Activated B cell treated with CpG ODN at 0.5 μM for 24 hours (primary cell): ENCODE results near the gene MAML3. TPM values are rescaled to one million over a fixed set of nuclear protein-coding genes. Genes with fewer than 3 reads are reported as not detected.

Experiments
- ATAC-seq: fragments of 200-7000 bp; cut with Tn5 transposase; one replicate; pipeline ENCODE4 v1.10.0; 2021; ENCODE audit warnings: low read depth, mild to moderate bottlenecking, moderate library complexity
- CTCF ChIA-PET: fragments of 350-600 bp; sonication (Branson Sonifier 250); formaldehyde crosslinking; loops from one replicate; lab custom pipeline; 2021; ENCODE audit warnings: antibody characterized with exemption; lab: Charles Lee
- POLR2A ChIA-PET: fragments of 350-600 bp; sonication (Branson Sonifier 250); formaldehyde crosslinking; loops from one replicate; lab custom pipeline; 2021; ENCODE audit warnings: antibody characterized with exemption; lab: Charles Lee
- DNase-seq: peaks from one replicate; pipeline ENCODE4 v3.0.0; 2022
- H3K27ac Mint-ChIP-seq: one replicate; pipeline ENCODE4 v1.8.0; 2020; ENCODE audit warnings: mixed read lengths
- H3K27me3 Mint-ChIP-seq: one replicate; pipeline ENCODE4 v1.8.0; 2021; ENCODE audit warnings: mixed read lengths
- H3K36me3 Mint-ChIP-seq: one replicate; pipeline ENCODE4 v1.8.0; 2021; ENCODE audit warnings: low read depth, mixed read lengths
- H3K4me1 Mint-ChIP-seq: one replicate; pipeline ENCODE4 v1.8.0; 2021; ENCODE audit warnings: mixed read lengths
- H3K4me3 Mint-ChIP-seq: one replicate; pipeline ENCODE4 v1.8.0; 2020; ENCODE audit warnings: mild to moderate bottlenecking, mixed read lengths
- H3K9me3 Mint-ChIP-seq: one replicate; pipeline ENCODE4 v1.8.0; 2020; ENCODE audit warnings: mixed read lengths
- intact Hi-C: fragments of 100-400 bp; cut with micrococcal nuclease; formaldehyde crosslinking; loops from one replicate; pipeline ENCODE4 v1.15.1; 2024
- total RNA-seq: library from RNA; stranded (reverse); gene quantifications from 2 replicates; pipeline ENCODE4 v1.2.3, GENCODE V29; 2022
- TF ChIP-seq, protein P1 (sequence below): fragments of 200-600 bp; IDR thresholded peaks from one replicate; pipeline ENCODE4 v1.8.0; 2022; ENCODE audit warnings: antibody characterized with exemption, mild to moderate bottlenecking

MAML3 gene
- total RNA-seq, 1 donor from 2014 or later, result 2.6 TPM

DNA sequence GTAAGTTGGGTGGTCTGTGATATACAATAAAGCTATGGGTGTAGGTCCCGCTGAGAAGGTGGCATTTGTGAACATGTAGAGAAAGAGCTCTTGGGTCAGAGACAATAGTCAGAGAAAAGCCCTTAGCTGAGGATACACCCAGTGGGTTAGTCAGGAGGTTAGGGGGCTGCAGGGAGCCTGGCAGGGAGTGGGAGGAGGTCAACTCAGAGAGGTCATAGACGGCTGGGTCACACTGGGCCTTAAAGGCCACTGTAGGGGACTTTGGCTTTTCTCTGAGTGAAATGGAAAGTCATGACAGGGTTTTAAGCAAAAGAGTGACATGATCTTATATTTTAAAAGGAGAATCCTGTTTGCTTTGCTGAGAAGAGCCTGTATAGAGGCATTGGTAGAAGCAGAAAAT is 471.7 kb downstream of the MAML3 start:
- intact Hi-C loops, result no loop called here
- H3K27me3 Mint-ChIP-seq, result no peaks in the 10 kb centered on the region
- ATAC-seq, result no peak
- H3K27ac Mint-ChIP-seq, result no peak overlapping the region
- CTCF ChIA-PET, result no interaction called here
- H3K36me3 Mint-ChIP-seq, result no peaks in the 10 kb centered on the region
- POLR2A ChIA-PET, result no interaction called here
- TF ChIP-seq, protein P1, sequence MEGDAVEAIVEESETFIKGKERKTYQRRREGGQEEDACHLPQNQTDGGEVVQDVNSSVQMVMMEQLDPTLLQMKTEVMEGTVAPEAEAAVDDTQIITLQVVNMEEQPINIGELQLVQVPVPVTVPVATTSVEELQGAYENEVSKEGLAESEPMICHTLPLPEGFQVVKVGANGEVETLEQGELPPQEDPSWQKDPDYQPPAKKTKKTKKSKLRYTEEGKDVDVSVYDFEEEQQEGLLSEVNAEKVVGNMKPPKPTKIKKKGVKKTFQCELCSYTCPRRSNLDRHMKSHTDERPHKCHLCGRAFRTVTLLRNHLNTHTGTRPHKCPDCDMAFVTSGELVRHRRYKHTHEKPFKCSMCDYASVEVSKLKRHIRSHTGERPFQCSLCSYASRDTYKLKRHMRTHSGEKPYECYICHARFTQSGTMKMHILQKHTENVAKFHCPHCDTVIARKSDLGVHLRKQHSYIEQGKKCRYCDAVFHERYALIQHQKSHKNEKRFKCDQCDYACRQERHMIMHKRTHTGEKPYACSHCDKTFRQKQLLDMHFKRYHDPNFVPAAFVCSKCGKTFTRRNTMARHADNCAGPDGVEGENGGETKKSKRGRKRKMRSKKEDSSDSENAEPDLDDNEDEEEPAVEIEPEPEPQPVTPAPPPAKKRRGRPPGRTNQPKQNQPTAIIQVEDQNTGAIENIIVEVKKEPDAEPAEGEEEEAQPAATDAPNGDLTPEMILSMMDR, result no peak
- no peaks in the 10 kb centered on the region for H3K4me1 Mint-ChIP-seq
- no peak overlapping the region for H3K4me3 Mint-ChIP-seq
- peaks cover 4% of the 10 kb centered on the region for H3K9me3 Mint-ChIP-seq
- DNase-seq, result no peak

DNA sequence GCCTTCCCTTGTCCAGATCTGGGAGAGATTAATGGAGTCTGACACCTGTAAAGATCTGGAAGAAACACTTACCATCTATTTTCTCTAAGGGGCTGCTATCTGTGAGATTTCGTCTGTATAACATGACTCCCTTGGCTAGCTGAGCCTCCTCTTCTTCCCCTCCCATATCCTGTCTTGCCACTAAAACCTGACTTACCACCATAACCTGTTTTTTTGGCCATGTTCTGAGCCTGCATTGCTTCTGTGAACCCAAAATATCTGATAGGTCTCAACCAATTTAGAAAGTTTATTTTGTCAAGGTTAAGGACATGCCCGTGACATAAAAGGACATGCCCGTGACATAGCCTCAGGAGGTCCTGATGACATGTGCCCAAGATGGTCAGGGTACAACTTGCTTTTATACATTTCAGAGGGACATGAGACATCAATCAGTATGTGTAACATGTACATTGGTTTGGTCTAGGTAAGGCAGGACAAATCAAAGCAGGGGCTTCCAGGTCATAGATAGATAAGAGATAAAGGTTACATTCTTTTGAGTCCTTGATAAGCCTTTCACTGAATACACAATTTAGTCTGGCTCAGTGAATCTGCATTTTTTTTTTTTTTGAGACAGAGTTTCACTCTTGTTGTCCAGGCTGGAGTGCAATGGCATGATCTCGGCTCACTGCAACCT is 476.9 kb downstream of the MAML3 start:
- intact Hi-C loops, result no loop called here
- Mint-ChIP-seq H3K4me3 (no peak overlapping the region), H3K9me3 (peaks cover 4% of the 10 kb centered on the region), H3K27me3 (no peaks in the 10 kb centered on the region), H3K4me1 (peaks cover 13% of the 10 kb centered on the region), H3K27ac (no peak overlapping the region), H3K36me3 (no peaks in the 10 kb centered on the region)
- ATAC-seq (no peak), DNase-seq (no peak)
- TF ChIP-seq, protein P1, result no peak
- CTCF ChIA-PET, result no interaction called here
- POLR2A ChIA-PET, result no interaction called here

DNA sequence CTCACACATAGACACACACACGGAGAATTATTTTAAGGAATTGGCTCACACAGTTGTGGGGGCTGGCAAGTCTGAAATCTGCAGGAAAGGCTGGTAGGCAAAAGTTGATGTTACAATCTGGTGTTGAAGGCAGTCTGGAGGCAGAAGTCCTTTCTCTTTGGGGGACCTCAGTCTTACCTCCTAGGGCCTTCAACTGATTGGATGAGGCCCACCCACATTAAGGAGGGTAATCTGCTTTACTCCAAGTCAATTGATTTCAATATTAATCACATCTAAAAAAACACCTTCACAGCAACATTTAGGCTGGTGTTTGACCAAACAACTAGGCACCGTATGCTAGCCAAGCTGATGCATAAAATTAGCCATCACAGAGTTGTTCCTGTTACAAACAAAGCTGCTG is 477.6 kb downstream of the MAML3 start:
- no peaks in the 10 kb centered on the region for H3K27me3 Mint-ChIP-seq
- peaks cover 4% of the 10 kb centered on the region for H3K9me3 Mint-ChIP-seq
- TF ChIP-seq, protein P1, result no peak
- no peaks in the 10 kb centered on the region for H3K36me3 Mint-ChIP-seq
- POLR2A ChIA-PET, result no interaction called here
- CTCF ChIA-PET, result no interaction called here
- peaks cover 13% of the 10 kb centered on the region for H3K4me1 Mint-ChIP-seq
- intact Hi-C loops, result no loop called here
- ATAC-seq, result no peak
- no peak overlapping the region for H3K27ac Mint-ChIP-seq
- DNase-seq, result no peak
- no peak overlapping the region for H3K4me3 Mint-ChIP-seq

DNA sequence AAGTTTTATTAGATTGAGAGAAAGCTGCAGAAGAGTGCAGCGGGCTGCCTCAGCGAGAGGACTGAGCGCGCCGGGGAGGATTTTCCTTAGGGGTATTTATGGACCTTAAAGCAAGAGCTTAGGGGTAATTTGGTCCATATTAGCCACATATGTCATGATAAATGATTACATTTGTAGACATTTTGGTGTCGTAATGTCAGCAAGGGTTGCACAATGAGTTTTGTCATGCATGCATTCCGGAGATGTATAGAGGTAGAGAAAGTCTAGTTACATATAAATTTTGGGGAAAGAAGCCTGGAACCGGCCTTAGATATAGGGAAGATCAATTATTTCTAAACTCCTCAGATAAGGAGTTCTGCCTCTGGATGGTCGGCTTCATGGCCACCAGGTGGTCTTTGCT is 478.3 kb downstream of the MAML3 start:
- CTCF ChIA-PET, result no interaction called here
- Mint-ChIP-seq H3K27me3 (no peaks in the 10 kb centered on the region), H3K27ac (no peak overlapping the region), H3K4me3 (no peak overlapping the region), H3K36me3 (no peaks in the 10 kb centered on the region), H3K4me1 (peaks cover 13% of the 10 kb centered on the region), H3K9me3 (peaks cover 4% of the 10 kb centered on the region)
- POLR2A ChIA-PET, result no interaction called here
- TF ChIP-seq, protein P1, result no peak
- DNase-seq, result no peak
- ATAC-seq, result no peak
- intact Hi-C loops, result no loop called here

DNA sequence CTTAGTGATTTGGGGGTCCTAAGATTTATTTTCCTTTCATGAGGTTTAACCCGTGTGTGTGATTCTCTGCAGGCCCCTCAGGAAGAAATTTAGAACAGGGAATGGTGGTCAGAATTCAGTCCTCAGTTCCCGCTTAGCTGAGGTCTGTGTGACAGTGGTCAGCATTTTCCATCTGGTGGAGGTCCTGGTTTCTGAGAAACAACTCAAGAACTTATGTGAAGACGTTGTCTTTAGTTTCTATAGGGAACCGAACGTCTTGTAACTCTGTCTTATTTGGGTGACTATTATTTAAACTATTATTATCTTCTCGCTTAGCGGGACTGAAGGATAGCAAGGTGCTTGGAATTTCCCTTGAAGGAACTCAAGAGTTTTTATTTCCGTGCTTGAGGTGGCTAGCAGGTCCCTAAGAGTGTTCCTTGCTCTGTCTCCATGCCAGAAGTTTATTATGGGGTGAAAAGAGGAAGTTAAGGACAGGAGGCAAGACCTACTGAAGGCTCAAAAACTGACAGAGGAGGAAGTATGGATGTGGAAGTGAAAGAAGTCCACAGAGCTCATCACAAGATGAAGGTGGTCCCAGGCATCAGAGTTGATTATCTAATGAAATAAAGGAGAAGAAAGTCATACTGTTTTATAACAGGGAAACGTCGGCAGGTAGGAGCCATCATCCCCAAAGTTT is 479.0 kb downstream of the MAML3 start:
- Mint-ChIP-seq H3K4me1 (peaks cover 13% of the 10 kb centered on the region), H3K4me3 (peak overlapping the region; percentile 21), H3K36me3 (no peaks in the 10 kb centered on the region), H3K27me3 (no peaks in the 10 kb centered on the region), H3K27ac (peak overlapping the region; percentile 13), H3K9me3 (peaks cover 4% of the 10 kb centered on the region)
- no peak for DNase-seq
- intact Hi-C loops, result no loop called here
- TF ChIP-seq, protein P1, result no peak
- peak; percentile 94 for ATAC-seq
- POLR2A ChIA-PET, result interaction anchor here (0.9 kb wide), 1 partner anchor 9 kb away, joined by 3 read pairs; no protein-coding TSS in a partner anchor
- CTCF ChIA-PET, result interaction anchor here (0.6 kb wide), 1 partner anchor 35 kb away, joined by 4 read pairs; no protein-coding TSS in a partner anchor
